Measurements from ENCODE around the gene RBM38.

RBM38 gene

GRCh38 chr20:57420571-57421252 lies 29.5 kb downstream of the RBM38 start:
- no peak overlapping the region for H3K27ac ChIP-seq
- no peaks in the 10 kb centered on the region for H3K36me3 ChIP-seq
- H3K27me3 ChIP-seq (ENCODE audit: insufficient read depth, low read depth, severe bottlenecking) = no peaks in the 10 kb centered on the region
- no peak for DNase-seq
- no peak overlapping the region for H3K4me3 ChIP-seq (ENCODE audit: low read depth, low read length)
- no peak for TF ChIP-seq CTCF (IDR thresholded peaks at IDR 0.05; ENCODE audit: low read depth, low read length)
- no peaks in the 10 kb centered on the region for H3K9me3 ChIP-seq (ENCODE audit: severe bottlenecking)

GRCh38 chr20:57421253-57422220 lies 30.3 kb downstream of the RBM38 start:
- Histone ChIP-seq H3K27me3 (ENCODE audit: insufficient read depth, low read depth, severe bottlenecking) (no peaks in the 10 kb centered on the region), H3K36me3 (no peaks in the 10 kb centered on the region), H3K27ac (no peak overlapping the region), H3K9me3 (ENCODE audit: severe bottlenecking) (no peaks in the 10 kb centered on the region), H3K4me3 (ENCODE audit: low read depth, low read length) (no peak overlapping the region)
- TF ChIP-seq CTCF (IDR thresholded peaks at IDR 0.05; ENCODE audit: low read depth, low read length) = no peak
- DNase-seq = no peak

- Histone ChIP-seq H3K9me3 (ENCODE audit: severe bottlenecking) (no peaks in the 10 kb centered on the region), H3K27ac (no peak overlapping the region), H3K4me3 (ENCODE audit: low read depth, low read length) (no peak overlapping the region), H3K36me3 (no peaks in the 10 kb centered on the region), H3K27me3 (ENCODE audit: insufficient read depth, low read depth, severe bottlenecking) (no peaks in the 10 kb centered on the region)
- DNase-seq = no peak
- TF ChIP-seq CTCF (IDR thresholded peaks at IDR 0.05; ENCODE audit: low read depth, low read length) = no peak
Measured at GRCh38 chr20:57422254-57422653, 31.1 kb downstream of the RBM38 start.

GRCh38 chr20:57425150-57426013 lies 34.2 kb downstream of the RBM38 start:
- no peak for DNase-seq
- Histone ChIP-seq H3K27ac (no peak overlapping the region), H3K27me3 (ENCODE audit: insufficient read depth, low read depth, severe bottlenecking) (no peaks in the 10 kb centered on the region), H3K9me3 (ENCODE audit: severe bottlenecking) (no peaks in the 10 kb centered on the region), H3K4me3 (ENCODE audit: low read depth, low read length) (no peak overlapping the region), H3K36me3 (no peaks in the 10 kb centered on the region)
- no peak for TF ChIP-seq CTCF (IDR thresholded peaks at IDR 0.05; ENCODE audit: low read depth, low read length)

- DNase-seq = no peak
- Histone ChIP-seq H3K4me3 (ENCODE audit: low read depth, low read length) (no peak overlapping the region), H3K36me3 (no peaks in the 10 kb centered on the region), H3K27ac (no peak overlapping the region), H3K27me3 (ENCODE audit: insufficient read depth, low read depth, severe bottlenecking) (no peaks in the 10 kb centered on the region), H3K9me3 (ENCODE audit: severe bottlenecking) (no peaks in the 10 kb centered on the region)
- 0 out of 2 replicates have a peak, but pooled peaks have one; percentile 13 for TF ChIP-seq CTCF (IDR thresholded peaks at IDR 0.05; ENCODE audit: low read depth, low read length)
Measured at GRCh38 chr20:57426271-57426689, 35.1 kb downstream of the RBM38 start.
